Forelimb muscle (tissue), 1 donor: Measurements from ENCODE around the gene KERA. TPM values are rescaled to one million over a fixed set of nuclear protein-coding genes. Genes with fewer than 3 reads are reported as not detected.

Experiments used
- DNase-seq: peaks from one replicate; pipeline ENCODE4 v3.0.0-alpha.2; 2013; ENCODE audit warnings: low read depth
- polyA plus RNA-seq: library from polyadenylated mRNA; unstranded; fragments of 120-200 nt; gene quantifications from one replicate; pipeline ENCODE4 v1.2.1, GENCODE V29; 2013; ENCODE audit not compliant: insufficient read length

KERA gene
- polyA plus RNA-seq, 1 donor: 38.1 TPM

GRCh38 chr12:91073426-91073825 is 15.6 kb upstream of the KERA start:
- DNase-seq: no peak

GRCh38 chr12:91072931-91073330 is 15.1 kb upstream of the KERA start:
- no peak for DNase-seq

DNA sequence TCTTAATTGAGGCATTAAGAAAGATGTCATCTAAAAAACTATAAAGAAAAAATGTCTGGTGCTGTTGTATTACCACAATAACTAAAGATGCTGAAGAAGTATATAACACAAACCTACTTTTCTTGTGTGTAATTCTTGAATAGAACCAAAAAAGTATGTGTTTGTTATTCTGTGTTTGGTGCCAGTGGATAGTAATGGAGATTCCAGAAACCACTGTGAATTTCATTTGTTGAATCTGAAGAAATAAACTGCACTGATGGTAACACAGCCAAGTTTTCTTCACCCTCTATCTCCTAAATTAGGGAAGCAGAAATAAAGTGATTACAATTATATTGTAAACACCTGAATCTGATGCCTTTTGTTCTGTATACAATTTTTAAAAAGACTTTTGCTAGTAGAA is 13.1 kb upstream of the KERA start:
- no peak for DNase-seq

- DNase-seq: no peak
Measured at GRCh38 chr12:91065396-91065795, 7.6 kb upstream of the KERA start.

GRCh38 chr12:91064640-91065039 is 6.8 kb upstream of the KERA start:
- no peak for DNase-seq

DNA sequence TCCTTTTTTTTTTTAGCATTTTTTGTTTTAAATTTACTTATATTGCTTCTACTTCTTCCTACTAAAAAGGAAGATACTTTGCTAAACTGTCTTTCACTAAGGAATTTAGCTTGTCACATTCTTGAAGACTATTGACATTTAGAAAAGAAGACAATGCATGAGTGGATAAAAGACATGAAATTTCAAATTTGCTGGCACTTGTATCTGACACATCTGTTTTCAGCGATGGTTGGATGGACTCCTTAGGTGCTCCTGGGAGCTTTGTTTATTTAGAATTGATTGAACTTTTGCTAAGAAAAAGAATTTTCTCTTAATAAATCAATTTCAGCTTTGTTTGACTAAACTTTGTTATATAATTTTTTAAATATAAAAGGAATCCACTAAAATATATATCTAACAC is 3.3 kb upstream of the KERA start:
- no peak for DNase-seq

DNA sequence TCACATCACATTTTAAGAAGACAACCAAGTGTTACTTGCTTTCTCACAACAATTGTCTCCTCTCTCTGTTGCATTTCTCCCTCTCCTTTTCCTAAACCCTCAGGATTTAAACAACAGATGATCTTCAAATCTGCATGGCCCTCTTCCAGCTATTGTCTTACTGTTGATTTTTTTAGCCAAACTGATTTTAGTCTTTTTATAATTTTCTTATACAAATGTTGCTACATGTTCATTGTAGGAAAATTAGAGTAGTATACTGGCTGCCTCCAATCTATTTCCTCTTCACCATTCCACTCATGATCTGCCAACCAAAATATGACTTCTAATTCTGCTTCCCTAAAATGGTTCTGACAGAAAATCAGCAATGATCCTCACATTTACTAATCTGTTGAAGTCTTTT is 1.4 kb upstream of the KERA start:
- no peak for DNase-seq

- DNase-seq: no peak
Measured at GRCh38 chr12:91058786-91059185, 962 bp upstream of the KERA start.

GRCh38 chr12:91056488-91056887 is 1.3 kb downstream of the KERA start:
- DNase-seq: no peak

GRCh38 chr12:91055976-91056375 is 1.8 kb downstream of the KERA start:
- no peak for DNase-seq

GRCh38 chr12:91053951-91054715 is 3.7 kb downstream of the KERA start:
- peak; percentile 98 for DNase-seq

GRCh38 chr12:91052026-91052425 is 5.8 kb downstream of the KERA start:
- no peak for DNase-seq

DNA sequence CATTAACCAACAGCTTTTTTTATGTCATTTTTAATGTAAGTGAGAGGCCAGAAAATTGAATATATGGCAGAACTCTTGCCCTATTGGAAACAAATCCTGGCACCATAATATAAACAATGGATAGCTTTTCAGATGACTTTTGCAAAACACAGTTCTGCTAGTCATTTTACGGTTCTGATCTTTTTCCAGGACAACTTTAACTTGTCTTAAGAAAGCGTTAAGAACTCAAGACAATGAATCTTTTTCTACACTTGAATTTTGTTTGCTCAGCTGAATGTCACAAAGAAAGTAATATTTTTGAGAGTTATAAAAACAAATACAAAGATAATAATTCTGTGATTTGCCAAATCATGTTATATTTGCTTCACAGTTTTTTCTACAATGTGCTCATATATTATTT is 13.2 kb downstream of the KERA start:
- DNase-seq: no peak

- DNase-seq: no peak
Measured at GRCh38 chr12:91043408-91043807, 14.4 kb downstream of the KERA start.

- DNase-seq: no peak
Measured at GRCh38 chr12:91040096-91040755, 17.6 kb downstream of the KERA start.

- DNase-seq: peak; percentile 80
Measured at GRCh38 chr12:91037276-91037675, 20.5 kb downstream of the KERA start.

- DNase-seq: no peak
Measured at GRCh38 chr12:91033251-91033650, 24.6 kb downstream of the KERA start.

GRCh38 chr12:91023326-91024004 is 34.4 kb downstream of the KERA start:
- no peak for DNase-seq

DNA sequence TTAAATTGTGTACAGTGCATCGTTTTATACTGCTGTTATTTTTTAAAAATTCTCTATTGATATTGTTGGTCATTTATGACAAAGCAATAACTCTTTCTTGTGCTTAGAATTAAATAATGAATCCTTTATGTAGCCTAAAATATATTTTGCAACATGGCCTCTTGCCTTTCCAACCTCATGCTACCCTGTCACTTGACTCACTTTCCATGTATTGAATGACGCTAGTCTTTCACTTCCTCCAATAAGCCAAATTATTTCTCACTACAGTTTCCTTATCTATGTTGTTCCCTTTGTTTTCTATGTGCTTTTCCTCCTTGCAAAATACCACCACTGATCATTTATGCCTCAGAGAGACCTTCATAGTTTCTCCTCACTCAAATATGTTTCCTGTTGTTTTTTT is 36.7 kb downstream of the KERA start:
- no peak for DNase-seq

GRCh38 chr12:91019455-91019854 is 38.4 kb downstream of the KERA start:
- DNase-seq: no peak

- no peak for DNase-seq
Measured at GRCh38 chr12:91017511-91018263, 40.1 kb downstream of the KERA start.

DNA sequence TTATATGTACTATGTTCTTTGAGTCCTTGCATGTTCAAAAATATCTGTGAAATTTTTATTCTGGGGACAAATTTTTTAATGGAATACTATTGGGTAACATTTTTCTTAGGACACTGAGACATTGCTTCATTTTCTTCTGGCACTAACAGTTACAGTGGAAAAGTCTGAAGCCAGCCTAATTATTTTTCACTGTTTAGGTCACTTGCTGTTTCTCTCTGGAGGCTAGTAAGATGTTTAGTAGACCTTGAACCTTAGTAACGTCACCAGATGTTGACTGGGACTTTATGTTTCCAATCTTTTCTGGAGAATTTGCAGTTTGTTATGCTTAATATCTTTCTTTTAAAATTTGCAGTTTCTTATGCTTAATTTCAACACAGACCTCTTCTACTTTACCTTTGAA is 40.8 kb downstream of the KERA start:
- no peak for DNase-seq
